Upper lobe of left lung (tissue), 4 donors: ENCODE measurements around the gene PDE6A.

ENCODE experiments used
- EP300 ChIP-seq, 4 donors: sonication (generic); formaldehyde crosslinking; IDR thresholded peaks; one replicate each; pipeline ENCODE4 v1.5.1; 2017; ENCODE audit warnings: antibody characterized with exemption in 4 of 4, control low read depth in 2 of 4
- POLR2A ChIP-seq, 4 donors: fragments of 450-650 bp; IDR thresholded peaks; one replicate each; pipeline ENCODE4 v1.5.1; 2016 to 2017; ENCODE audit warnings: antibody characterized with exemption in 4 of 4, mild to moderate bottlenecking in 2 of 4
- POLR2AphosphoS5 ChIP-seq, 2 donors: sonication (generic); formaldehyde crosslinking; IDR thresholded peaks; one replicate each; pipeline ENCODE4 v1.5.1; 2017; ENCODE audit warnings: antibody characterized with exemption in 2 of 2
- TF ChIP-seq, protein P1 (sequence below), 6 experiments: fragments of 450-650 bp in 4 of 6; fragments of 200-600 bp in 2 of 6; sonication (generic) in 2 of 6; IDR thresholded peaks; one replicate each; pipeline ENCODE4 v1.5.1; 2016 to 2019; ENCODE audit warnings: antibody characterized with exemption in 6 of 6

DNA sequence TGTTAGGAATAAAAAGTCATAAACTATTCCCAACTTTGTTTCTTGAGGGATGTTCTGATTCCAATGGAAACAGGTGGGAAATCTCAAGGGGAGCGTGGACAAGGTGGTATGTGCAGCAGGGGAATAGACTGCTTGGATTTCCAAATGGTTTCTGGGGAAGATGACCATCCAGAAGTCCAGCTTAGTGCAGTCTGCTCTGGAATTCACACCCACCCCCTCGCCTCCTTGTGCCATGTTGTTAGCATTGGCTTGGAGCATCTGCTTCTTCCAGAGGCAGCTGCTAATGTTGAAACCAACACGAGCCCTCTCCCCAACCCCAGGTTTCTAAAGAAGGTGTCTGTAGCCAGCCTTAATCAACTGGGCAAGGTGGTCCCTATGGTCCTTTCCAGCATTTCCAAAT lies 90.9 kb downstream of the PDE6A start:
- TF ChIP-seq POLR2AphosphoS5 (IDR thresholded peaks at IDR 0.05) (no peak), POLR2A (IDR thresholded peaks at IDR 0.05) (no peak), EP300 (IDR thresholded peaks at IDR 0.05) (no peak)
- TF ChIP-seq, protein P1, sequence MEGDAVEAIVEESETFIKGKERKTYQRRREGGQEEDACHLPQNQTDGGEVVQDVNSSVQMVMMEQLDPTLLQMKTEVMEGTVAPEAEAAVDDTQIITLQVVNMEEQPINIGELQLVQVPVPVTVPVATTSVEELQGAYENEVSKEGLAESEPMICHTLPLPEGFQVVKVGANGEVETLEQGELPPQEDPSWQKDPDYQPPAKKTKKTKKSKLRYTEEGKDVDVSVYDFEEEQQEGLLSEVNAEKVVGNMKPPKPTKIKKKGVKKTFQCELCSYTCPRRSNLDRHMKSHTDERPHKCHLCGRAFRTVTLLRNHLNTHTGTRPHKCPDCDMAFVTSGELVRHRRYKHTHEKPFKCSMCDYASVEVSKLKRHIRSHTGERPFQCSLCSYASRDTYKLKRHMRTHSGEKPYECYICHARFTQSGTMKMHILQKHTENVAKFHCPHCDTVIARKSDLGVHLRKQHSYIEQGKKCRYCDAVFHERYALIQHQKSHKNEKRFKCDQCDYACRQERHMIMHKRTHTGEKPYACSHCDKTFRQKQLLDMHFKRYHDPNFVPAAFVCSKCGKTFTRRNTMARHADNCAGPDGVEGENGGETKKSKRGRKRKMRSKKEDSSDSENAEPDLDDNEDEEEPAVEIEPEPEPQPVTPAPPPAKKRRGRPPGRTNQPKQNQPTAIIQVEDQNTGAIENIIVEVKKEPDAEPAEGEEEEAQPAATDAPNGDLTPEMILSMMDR (IDR thresholded peaks at IDR 0.05): no peak
